ENCODE results near the gene CDC42EP4. TPM values are rescaled to one million over a fixed set of nuclear protein-coding genes. Genes with fewer than 3 reads are reported as not detected.

Gene CDC42EP4
- total RNA-seq, 1 donor from 2014 or later = 44.6 TPM

- no peaks in the 10 kb centered on the region for H3K36me3 ChIP-seq
- no peak for DNase-seq
- no peaks in the 10 kb centered on the region for H3K9me3 ChIP-seq
- H3K27me3 ChIP-seq (ENCODE audit: low read depth) = no peaks in the 10 kb centered on the region
- no peak for ATAC-seq
- no peak overlapping the region for H3K27ac ChIP-seq
- TF ChIP-seq, protein P1, sequence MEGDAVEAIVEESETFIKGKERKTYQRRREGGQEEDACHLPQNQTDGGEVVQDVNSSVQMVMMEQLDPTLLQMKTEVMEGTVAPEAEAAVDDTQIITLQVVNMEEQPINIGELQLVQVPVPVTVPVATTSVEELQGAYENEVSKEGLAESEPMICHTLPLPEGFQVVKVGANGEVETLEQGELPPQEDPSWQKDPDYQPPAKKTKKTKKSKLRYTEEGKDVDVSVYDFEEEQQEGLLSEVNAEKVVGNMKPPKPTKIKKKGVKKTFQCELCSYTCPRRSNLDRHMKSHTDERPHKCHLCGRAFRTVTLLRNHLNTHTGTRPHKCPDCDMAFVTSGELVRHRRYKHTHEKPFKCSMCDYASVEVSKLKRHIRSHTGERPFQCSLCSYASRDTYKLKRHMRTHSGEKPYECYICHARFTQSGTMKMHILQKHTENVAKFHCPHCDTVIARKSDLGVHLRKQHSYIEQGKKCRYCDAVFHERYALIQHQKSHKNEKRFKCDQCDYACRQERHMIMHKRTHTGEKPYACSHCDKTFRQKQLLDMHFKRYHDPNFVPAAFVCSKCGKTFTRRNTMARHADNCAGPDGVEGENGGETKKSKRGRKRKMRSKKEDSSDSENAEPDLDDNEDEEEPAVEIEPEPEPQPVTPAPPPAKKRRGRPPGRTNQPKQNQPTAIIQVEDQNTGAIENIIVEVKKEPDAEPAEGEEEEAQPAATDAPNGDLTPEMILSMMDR (IDR thresholded peaks at IDR 0.05) = no peak
- H3K4me1 ChIP-seq = no peaks in the 10 kb centered on the region
- no peak overlapping the region for H3K4me3 ChIP-seq
- intact Hi-C loops (cut with DNase I) = no loop called here
Observed at GRCh38 chr17:73269791-73270190, 42.0 kb downstream of the CDC42EP4 start.

DNA sequence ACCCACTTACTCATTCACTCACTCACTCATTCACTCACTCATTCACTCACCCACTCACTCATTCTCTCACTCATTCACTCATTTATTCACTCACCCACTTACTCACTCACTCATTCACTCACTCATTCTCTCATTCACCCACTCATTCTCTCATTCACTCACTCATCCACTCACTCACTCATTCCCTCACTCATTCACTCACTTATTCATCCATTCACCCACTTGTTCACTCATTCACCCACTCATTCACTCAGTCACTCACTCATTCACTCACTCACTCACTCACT, 42.5 kb downstream of the CDC42EP4 start:
- H3K27me3 ChIP-seq (ENCODE audit: low read depth) = no peaks in the 10 kb centered on the region
- ATAC-seq (no peak), DNase-seq (no peak)
- H3K27ac ChIP-seq = no peak overlapping the region
- intact Hi-C loops (cut with DNase I) = no loop called here
- H3K4me1 ChIP-seq = no peaks in the 10 kb centered on the region
- TF ChIP-seq, protein P1 (IDR thresholded peaks at IDR 0.05) = no peak
- no peaks in the 10 kb centered on the region for H3K36me3 ChIP-seq
- H3K9me3 ChIP-seq = no peaks in the 10 kb centered on the region
- no peak overlapping the region for H3K4me3 ChIP-seq

GRCh38 chr17:73268582-73269328, 43.0 kb downstream of the CDC42EP4 start:
- H3K36me3 ChIP-seq = no peaks in the 10 kb centered on the region
- intact Hi-C loops (cut with DNase I) = no loop called here
- no peak overlapping the region for H3K4me3 ChIP-seq
- H3K27me3 ChIP-seq (ENCODE audit: low read depth) = no peaks in the 10 kb centered on the region
- no peak for DNase-seq
- H3K27ac ChIP-seq = no peak overlapping the region
- no peaks in the 10 kb centered on the region for H3K9me3 ChIP-seq
- TF ChIP-seq, protein P1 (IDR thresholded peaks at IDR 0.05) = no peak
- H3K4me1 ChIP-seq = no peaks in the 10 kb centered on the region
- ATAC-seq = peak; percentile 28 to 41

DNA sequence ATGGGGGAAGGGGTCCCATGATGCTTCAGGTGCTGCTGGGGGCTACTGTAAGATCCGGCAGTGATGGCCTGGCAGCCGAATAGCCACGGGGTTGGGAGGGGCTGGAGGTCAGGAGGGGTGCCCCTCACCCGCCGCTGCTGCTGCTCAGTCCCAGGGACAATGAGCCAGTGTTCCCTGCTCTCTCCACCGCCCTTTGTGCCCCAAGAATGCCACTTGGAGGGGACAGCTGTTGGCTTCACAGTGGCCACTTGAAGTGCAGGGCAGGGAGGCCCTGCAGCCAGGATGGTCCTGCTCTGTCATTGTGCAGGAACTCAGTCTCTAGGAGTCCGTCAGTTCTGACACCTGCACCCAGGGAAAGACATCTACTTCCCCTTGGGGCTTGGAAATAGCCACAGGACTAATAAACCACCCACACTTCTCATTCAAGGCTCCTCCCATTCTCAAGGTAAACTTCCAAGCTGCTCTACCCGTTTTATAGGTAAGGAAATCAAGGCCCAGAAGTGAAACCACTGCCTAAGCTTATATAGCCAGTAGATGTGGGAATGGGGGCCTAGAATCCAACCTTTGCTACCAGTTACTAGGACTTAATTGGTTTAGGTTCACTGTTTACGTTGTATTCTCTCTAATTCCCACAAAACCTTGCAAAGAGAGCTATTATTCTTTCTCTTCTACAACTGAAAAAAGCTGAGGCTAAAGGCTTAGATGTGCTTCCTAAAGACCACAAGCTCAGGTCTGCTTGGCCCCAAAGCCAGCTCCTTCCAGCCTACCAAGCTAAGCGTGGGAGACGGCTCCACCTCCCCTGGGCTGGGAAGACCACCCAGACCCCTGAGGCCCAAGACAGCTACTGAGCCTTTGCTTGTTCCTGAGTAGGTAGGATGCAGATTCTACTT, 43.9 kb downstream of the CDC42EP4 start:
- ATAC-seq (no peak), DNase-seq (no peak)
- intact Hi-C loops (cut with DNase I) = no loop called here
- Histone ChIP-seq H3K27ac (no peak overlapping the region), H3K27me3 (ENCODE audit: low read depth) (no peaks in the 10 kb centered on the region), H3K36me3 (no peaks in the 10 kb centered on the region), H3K4me1 (no peaks in the 10 kb centered on the region), H3K9me3 (no peaks in the 10 kb centered on the region), H3K4me3 (no peak overlapping the region)
- TF ChIP-seq, protein P1 (IDR thresholded peaks at IDR 0.05) = no peak

DNA sequence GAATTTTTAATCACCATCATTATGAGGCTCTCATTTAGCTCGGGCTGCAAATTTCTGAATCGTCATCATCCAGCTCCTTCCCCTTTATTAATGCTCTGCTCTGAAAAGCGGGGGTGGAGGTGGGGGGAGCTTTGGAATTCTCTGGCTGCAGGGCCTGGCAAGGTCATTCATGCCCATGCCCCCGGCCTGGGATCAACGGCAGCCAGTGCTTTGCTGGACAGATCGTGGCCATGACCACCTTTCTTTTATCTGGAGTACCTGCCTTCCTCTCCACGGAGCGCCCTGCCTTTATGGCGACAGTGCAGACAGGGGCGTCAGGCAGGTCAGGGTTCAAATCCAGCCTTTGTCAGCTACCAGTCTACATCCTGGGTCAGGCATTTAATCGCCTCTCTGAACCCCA, 45.0 kb downstream of the CDC42EP4 start:
- Histone ChIP-seq H3K9me3 (no peaks in the 10 kb centered on the region), H3K27ac (no peak overlapping the region), H3K4me3 (no peak overlapping the region), H3K27me3 (ENCODE audit: low read depth) (no peaks in the 10 kb centered on the region), H3K36me3 (no peaks in the 10 kb centered on the region), H3K4me1 (no peaks in the 10 kb centered on the region)
- DNase-seq (no peak), ATAC-seq (no peak)
- TF ChIP-seq, protein P1 (IDR thresholded peaks at IDR 0.05) = no peak
- intact Hi-C loops (cut with DNase I) = no loop called here
